GM21526 (cell line): ENCODE data around the gene ADORA2A.

Source experiments
- ATAC-seq: cut with Tn5 transposase; IDR thresholded peaks from one replicate; pipeline ENCODE4 v1.9.1; 2021; ENCODE audit warnings: moderate library complexity; ENCODE audit not compliant: unreplicated experiment, low FRiP score

ADORA2A gene

DNA sequence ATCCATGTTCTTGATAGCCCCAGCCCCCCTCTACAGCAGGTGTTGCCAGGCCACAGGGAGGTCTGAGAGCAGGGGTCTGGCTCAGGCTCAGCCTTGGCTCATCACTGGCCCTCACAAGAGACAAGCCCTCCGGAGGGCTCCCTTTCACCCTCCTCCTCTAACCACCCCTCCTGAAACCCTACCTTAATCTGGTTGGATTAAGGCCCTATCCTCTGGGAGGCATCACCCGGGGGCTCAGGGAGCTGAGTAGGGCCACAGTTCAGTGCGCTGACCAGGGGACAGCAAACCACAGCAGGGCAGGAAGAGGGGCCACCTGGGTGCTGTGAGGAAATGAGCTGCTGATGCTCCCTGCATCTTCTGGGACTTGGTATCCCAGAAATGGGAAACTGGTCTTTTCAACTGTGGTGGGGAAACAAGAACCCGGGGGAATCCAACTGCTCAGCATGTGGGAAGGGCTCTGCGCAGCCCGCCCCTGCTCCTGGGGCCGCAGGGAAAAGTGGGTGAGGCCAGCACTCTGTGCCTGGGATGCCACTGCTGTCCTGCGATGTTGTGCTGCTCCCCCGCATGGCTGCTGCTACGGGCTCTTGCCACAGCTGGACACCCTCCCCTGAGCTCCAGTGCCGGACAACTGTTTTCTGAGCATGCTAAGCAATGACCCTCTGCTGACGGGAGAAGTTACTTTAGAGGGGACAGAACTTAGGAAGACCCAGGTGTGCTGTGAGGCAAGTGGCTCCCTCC is 17.5 kb downstream of the ADORA2A start:
- no peak for ATAC-seq

DNA sequence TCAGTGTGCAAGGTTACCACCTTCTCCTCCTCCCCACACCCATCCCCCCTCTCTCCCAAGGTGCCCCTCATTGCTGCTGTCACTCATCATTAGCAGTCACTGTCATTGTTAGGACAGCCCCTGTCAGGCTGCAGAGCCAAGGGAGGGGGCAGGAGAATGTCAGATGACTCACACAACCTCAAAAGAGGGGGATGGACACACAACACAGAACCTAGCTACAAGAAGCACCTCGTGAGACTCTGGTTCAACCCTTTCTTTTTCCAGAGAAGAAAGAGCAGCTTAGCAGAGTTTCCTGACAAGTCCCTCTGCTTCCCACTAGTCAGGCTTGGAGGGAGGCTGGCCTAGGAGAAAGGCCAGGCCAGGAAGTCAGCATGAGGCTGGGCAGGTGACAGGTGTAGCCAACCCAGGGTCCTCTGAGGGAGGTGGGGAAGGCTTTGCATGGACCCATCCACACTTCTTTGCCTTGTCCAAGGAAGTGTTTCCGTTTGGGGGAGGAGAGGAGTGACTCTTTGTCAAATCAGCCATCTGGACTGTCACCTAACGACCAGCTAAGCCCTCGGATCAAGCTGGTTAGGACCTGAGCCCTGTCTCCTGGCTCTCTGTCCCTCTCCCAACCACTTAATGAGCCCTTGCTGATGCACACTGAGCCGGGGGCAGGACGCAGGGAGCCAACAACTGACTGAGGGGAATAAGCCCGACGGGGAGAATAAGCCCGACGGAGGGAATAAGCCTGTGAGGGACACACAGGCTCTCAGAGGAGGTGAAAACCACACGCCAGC is 18.3 kb downstream of the ADORA2A start:
- ATAC-seq = no peak

GRCh38 chr22:24446260-24446611 is 18.8 kb downstream of the ADORA2A start:
- ATAC-seq = no peak

DNA sequence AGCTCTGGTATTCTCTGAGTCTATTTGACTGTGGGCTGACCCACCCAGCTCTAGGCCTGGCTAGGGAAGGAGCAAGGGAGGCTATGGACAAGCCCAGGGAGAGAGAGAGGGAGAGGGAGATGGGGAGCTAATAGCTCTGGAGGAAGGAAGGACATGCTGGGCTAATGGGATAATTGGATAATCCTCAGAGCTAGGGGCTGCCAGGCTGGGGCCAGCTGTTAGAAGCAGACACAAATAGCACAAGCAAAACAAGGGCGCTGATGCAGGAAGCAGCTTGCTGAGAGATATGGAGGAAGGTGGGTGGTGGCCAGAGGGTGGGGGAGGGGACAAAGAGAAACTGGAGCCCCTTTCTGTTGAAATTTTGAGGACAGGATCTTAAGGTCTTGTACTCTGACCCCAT is 23.2 kb downstream of the ADORA2A start:
- no peak for ATAC-seq

DNA sequence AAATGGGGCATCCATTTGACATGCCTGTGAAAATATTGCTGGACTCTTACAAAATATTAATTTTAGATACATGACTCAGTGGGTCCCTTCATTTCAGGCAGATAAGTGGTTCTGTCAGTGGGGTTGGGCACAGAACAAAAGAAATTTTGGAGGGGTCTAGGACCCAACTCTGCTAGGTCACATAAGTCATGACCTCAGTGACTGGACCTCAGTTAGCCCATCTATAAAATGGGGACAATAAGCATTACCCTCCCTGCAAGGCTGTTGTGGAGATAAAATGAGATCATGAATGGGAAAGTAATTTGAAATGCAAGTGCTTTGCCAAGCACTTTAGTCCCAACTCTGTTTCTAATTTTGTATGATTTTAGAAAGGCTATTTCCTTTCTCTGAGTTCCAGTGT is 23.8 kb downstream of the ADORA2A start:
- no peak for ATAC-seq

GRCh38 chr22:24453853-24454252 is 26.5 kb downstream of the ADORA2A start:
- no peak for ATAC-seq

DNA sequence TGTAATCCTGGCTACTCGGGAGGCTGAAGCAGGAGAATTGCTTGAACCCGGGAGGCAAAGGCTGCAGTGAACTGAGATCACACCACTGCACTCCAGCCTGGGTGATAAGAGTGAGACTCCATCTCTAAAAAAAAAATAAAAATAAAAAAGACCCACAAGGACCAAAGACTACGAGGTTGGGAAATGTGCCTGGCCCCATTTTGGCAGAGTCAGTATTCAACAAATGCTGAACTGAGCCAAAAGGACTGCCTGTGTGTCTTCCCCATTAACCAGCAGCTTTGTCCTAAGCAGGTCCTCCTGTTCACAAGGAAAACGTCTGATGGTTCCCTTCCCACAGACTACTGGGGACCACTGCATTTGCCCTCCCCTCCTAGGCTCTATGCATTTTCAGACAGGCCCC is 27.6 kb downstream of the ADORA2A start:
- no peak for ATAC-seq

- no peak for ATAC-seq
Observed at GRCh38 chr22:24455751-24456426, 28.5 kb downstream of the ADORA2A start.

- no peak for ATAC-seq
Observed at GRCh38 chr22:24457894-24458420, 30.6 kb downstream of the ADORA2A start.

- no peak for ATAC-seq
Observed at GRCh38 chr22:24459911-24460310, 32.5 kb downstream of the ADORA2A start.

- no peak for ATAC-seq
Observed at GRCh38 chr22:24460418-24461089, 33.2 kb downstream of the ADORA2A start.

GRCh38 chr22:24463071-24463760 is 35.8 kb downstream of the ADORA2A start:
- ATAC-seq = no peak

DNA sequence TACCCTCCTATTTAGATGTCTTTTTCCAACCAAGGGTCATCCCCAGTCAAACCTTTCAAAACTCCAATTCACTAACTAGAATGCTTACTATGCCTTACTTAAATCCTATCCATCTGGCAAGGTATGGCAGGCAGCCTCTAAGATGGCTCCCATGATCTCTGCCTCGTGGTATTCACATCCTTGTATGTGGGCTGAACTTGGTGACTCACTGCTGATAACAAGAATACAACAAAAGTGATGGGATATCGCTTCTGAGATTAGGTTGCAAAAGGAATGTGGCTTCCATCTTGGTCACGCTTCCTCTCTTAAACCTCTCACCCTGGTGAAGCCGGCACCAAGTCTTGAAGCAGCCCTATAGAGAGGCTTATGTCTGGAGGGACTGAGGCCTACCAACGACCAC is 38.2 kb downstream of the ADORA2A start:
- ATAC-seq = no peak

- ATAC-seq = no peak
Observed at GRCh38 chr22:24465975-24466374, 38.6 kb downstream of the ADORA2A start.

- no peak for ATAC-seq
Observed at GRCh38 chr22:24466716-24467328, 39.4 kb downstream of the ADORA2A start.

DNA sequence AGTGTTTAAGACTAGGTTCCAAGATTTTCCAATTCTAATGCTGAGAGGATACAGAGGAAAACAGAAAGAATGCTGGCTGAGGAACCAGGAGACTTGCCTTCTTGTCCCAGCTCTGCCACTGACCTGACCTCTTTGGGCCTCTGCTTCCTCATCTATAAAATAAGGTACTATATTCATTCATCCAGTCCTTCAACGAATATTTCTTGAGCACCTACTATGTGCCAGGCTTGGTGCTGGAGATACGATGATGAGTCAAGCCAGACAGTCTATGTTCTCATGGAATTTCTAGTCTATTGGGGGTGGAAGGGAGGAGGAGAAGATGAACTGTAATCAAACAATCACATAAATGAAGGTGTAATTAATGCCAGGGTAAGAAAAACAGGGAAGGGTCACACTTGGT is 39.9 kb downstream of the ADORA2A start:
- no peak for ATAC-seq

DNA sequence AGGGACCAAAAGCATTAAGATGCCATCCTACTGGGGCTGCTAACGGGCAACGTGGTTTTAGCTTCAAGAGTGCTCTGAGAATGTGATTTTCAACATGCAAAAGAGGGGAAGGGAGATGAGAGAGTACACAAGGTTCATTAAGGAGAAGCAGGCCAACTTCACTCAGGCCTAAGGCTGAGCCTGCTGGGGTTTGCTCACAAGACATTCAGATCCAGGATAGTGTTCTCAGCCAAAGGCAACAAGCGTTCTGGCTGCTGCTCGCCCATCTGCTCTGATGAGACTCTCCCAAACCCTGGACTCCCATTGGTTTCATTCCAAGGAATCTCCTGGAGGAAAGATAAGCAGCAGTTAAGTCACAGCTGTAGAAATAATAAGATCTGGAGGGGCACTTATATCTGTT is 44.2 kb downstream of the ADORA2A start:
- ATAC-seq = no peak

DNA sequence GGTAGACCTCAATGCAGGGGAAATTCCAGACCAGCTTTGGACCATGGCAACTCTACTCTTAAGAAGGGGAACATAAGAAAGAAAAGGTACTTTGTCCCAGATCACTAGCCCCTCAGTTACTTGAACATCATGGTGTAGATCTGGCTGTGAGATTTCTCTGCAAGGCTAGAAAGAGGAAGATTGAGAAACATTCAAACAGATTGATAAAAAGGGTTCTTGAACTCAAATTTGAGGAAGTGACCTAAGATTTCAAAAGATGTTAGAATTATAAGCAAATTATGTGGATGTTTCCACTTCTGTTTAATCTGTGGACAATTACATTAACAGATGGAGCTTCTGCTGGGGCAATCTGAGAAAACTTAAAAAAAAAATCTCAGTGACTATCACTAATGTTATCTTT is 45.9 kb downstream of the ADORA2A start:
- ATAC-seq = no peak

- ATAC-seq = no peak
Observed at GRCh38 chr22:24474221-24474620, 46.8 kb downstream of the ADORA2A start.
